ENCODE results near the gene MERTK.
"Not testable (repeated sequence)": the region's sequence is repeated elsewhere in the genome, so short reads cannot be mapped to it uniquely, and the experiment has no call there.

Gene MERTK

GRCh38 chr2:111961663-111962062, 63.3 kb downstream of the MERTK start:
- H3K9me3 ChIP-seq (ENCODE audit: severe bottlenecking): no peaks in the 10 kb centered on the region
- TF ChIP-seq CTCF (IDR thresholded peaks at IDR 0.05; ENCODE audit: low read depth, low read length): no peak
- DNase-seq: no peak
- H3K36me3 ChIP-seq: no peaks in the 10 kb centered on the region
- H3K27ac ChIP-seq: no peak overlapping the region
- H3K27me3 ChIP-seq (ENCODE audit: insufficient read depth, low read depth, severe bottlenecking): no peaks in the 10 kb centered on the region
- H3K4me3 ChIP-seq (ENCODE audit: low read depth, low read length): no peak overlapping the region

GRCh38 chr2:111963086-111963485, 64.7 kb downstream of the MERTK start:
- H3K36me3 ChIP-seq; H3K9me3 ChIP-seq (ENCODE audit: severe bottlenecking); DNase-seq; H3K4me3 ChIP-seq (ENCODE audit: low read depth, low read length); H3K27me3 ChIP-seq (ENCODE audit: insufficient read depth, low read depth, severe bottlenecking): not testable (repeated sequence)
- peak overlapping the region; percentile 53 for H3K27ac ChIP-seq

GRCh38 chr2:111963508-111963907, 65.1 kb downstream of the MERTK start:
- H3K27me3 ChIP-seq (ENCODE audit: insufficient read depth, low read depth, severe bottlenecking); H3K9me3 ChIP-seq (ENCODE audit: severe bottlenecking); H3K36me3 ChIP-seq; H3K4me3 ChIP-seq (ENCODE audit: low read depth, low read length): not testable (repeated sequence)
- H3K27ac ChIP-seq: peak overlapping the region; percentile 53
- peak; percentile 48 for DNase-seq

- H3K27ac ChIP-seq: no peak overlapping the region
- TF ChIP-seq CTCF (IDR thresholded peaks at IDR 0.05; ENCODE audit: low read depth, low read length): no peak
- no peak for DNase-seq
- H3K36me3 ChIP-seq: no peaks in the 10 kb centered on the region
- no peaks in the 10 kb centered on the region for H3K9me3 ChIP-seq (ENCODE audit: severe bottlenecking)
- no peak overlapping the region for H3K4me3 ChIP-seq (ENCODE audit: low read depth, low read length)
- H3K27me3 ChIP-seq (ENCODE audit: insufficient read depth, low read depth, severe bottlenecking): no peaks in the 10 kb centered on the region
Observed at GRCh38 chr2:111965062-111965461, 66.7 kb downstream of the MERTK start.

GRCh38 chr2:111966241-111966640, 67.8 kb downstream of the MERTK start:
- Histone ChIP-seq H3K27ac (no peak overlapping the region), H3K9me3 (ENCODE audit: severe bottlenecking) (no peaks in the 10 kb centered on the region), H3K36me3 (no peaks in the 10 kb centered on the region), H3K27me3 (ENCODE audit: insufficient read depth, low read depth, severe bottlenecking) (no peaks in the 10 kb centered on the region), H3K4me3 (ENCODE audit: low read depth, low read length) (no peak overlapping the region)
- no peak for TF ChIP-seq CTCF (IDR thresholded peaks at IDR 0.05; ENCODE audit: low read depth, low read length)
- no peak for DNase-seq

- no peaks in the 10 kb centered on the region for H3K36me3 ChIP-seq
- no peak overlapping the region for H3K27ac ChIP-seq
- H3K9me3 ChIP-seq (ENCODE audit: severe bottlenecking): no peaks in the 10 kb centered on the region
- TF ChIP-seq CTCF (IDR thresholded peaks at IDR 0.05; ENCODE audit: low read depth, low read length): no peak
- no peaks in the 10 kb centered on the region for H3K27me3 ChIP-seq (ENCODE audit: insufficient read depth, low read depth, severe bottlenecking)
- no peak overlapping the region for H3K4me3 ChIP-seq (ENCODE audit: low read depth, low read length)
- no peak for DNase-seq
Observed at GRCh38 chr2:111967018-111967417, 68.6 kb downstream of the MERTK start.

- no peak for TF ChIP-seq CTCF (IDR thresholded peaks at IDR 0.05; ENCODE audit: low read depth, low read length)
Observed at GRCh38 chr2:111970453-111970852, 72.0 kb downstream of the MERTK start.

More at GRCh38 chr2:111970453-111970852, 72.0 kb downstream of the MERTK start:
- no peak overlapping the region for H3K4me3 ChIP-seq (ENCODE audit: low read depth, low read length)
- no peaks in the 10 kb centered on the region for H3K36me3 ChIP-seq
- no peaks in the 10 kb centered on the region for H3K9me3 ChIP-seq (ENCODE audit: severe bottlenecking)
- no peak for DNase-seq
- H3K27me3 ChIP-seq (ENCODE audit: insufficient read depth, low read depth, severe bottlenecking): no peaks in the 10 kb centered on the region
- no peak overlapping the region for H3K27ac ChIP-seq
